GM21515 (cell line): ENCODE results near the gene TNFRSF25.

Source experiments
- ATAC-seq: cut with Tn5 transposase; IDR thresholded peaks from one replicate; pipeline ENCODE4 v1.9.1; 2021; ENCODE audit not compliant: unreplicated experiment

Gene TNFRSF25, protein sequence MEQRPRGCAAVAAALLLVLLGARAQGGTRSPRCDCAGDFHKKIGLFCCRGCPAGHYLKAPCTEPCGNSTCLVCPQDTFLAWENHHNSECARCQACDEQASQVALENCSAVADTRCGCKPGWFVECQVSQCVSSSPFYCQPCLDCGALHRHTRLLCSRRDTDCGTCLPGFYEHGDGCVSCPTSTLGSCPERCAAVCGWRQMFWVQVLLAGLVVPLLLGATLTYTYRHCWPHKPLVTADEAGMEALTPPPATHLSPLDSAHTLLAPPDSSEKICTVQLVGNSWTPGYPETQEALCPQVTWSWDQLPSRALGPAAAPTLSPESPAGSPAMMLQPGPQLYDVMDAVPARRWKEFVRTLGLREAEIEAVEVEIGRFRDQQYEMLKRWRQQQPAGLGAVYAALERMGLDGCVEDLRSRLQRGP

DNA sequence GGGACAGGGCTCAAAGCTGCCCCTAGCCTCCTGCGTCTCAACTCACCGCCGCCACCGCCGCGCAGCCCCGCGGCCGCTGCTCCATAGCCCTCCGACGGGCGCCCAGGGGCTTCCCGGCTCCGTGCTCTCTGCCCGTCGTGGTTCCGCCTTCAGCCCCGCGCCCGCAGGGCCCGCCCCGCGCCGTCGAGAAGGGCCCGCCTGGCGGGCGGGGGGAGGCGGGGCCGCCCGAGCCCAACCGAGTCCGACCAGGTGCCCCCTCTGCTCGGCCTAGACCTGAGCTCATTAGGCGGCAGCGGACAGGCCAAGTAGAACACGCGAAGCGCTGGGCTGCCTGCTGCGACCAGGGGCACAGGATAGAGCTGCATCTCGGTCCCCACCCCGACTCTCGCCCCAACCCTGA is at the start of gene TNFRSF25:
Gene TNFRSF25, minus strand, starts transcription at position 151 of the 400 bp plus-strand sequence. Its CDS starts 66 bp downstream, at position 85.
- ATAC-seq: no peak

GRCh38 chr1:6515771-6516170 is 49.8 kb upstream of the TNFRSF25 start:
- ATAC-seq: no peak

- no peak for ATAC-seq
These were observed 47.4 kb upstream of the TNFRSF25 start for GRCh38 chr1:6513320-6513801.

DNA sequence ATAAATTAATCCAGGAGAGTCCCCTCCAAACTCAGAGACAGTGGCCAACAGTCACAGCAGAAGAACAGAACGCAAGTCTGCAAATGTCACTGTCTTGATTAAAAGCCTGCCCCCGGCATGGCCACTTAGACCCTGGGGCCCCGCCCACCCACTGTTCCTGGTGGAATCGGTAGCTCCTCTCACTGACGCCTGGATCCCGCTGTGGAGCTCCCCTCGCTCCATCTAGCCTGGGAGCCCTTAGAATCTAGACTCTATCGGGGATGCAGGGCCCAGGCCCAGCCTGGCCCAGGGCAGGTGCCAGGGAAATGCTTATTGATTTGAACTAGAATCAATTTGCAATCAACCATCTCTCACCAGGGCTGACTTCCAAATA is 46.9 kb upstream of the TNFRSF25 start:
- no peak for ATAC-seq

GRCh38 chr1:6512245-6512907 is 46.4 kb upstream of the TNFRSF25 start:
- no peak for ATAC-seq

GRCh38 chr1:6511561-6512244 is 45.7 kb upstream of the TNFRSF25 start:
- no peak for ATAC-seq

DNA sequence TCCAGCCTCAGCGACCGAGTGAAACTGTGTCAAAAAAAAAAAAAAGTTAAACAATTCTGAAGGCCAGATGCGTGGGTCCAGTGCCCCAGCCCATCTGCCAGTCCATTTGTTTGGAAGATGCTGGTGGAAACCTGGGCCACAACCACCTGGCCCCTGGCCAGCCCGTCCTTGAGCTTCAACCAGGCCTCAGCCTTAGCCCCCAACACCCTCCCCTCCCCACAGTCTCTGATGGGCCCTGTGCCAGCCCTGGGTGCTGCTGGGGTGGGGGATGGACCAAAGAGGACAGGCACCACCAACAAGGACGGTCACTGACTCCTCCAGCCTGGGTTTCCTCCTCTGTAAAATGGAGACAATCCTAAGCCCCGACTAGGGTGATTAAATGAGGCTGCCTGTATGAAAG is 45.1 kb upstream of the TNFRSF25 start:
- no peak for ATAC-seq

GRCh38 chr1:6510493-6510892 is 44.5 kb upstream of the TNFRSF25 start:
- no peak for ATAC-seq

DNA sequence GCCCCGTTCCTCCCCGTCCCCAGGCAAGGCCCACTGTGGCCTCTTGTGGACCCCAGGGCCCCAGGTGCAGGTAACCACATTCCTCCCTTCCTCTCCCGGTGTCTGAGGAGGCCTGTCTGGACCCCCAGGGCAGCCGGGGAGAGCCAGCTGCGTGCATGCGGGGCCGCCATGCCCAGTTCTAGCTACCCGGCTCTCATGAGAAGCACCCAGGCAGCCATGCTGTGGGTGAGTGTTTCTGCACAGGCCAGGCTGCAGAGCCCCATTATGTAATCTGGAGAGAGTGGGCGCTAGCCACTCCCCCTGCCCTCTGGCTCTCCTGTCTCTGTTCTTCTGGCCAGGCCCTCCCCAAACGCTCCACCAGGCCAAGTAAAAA is 43.9 kb upstream of the TNFRSF25 start:
- no peak for ATAC-seq

DNA sequence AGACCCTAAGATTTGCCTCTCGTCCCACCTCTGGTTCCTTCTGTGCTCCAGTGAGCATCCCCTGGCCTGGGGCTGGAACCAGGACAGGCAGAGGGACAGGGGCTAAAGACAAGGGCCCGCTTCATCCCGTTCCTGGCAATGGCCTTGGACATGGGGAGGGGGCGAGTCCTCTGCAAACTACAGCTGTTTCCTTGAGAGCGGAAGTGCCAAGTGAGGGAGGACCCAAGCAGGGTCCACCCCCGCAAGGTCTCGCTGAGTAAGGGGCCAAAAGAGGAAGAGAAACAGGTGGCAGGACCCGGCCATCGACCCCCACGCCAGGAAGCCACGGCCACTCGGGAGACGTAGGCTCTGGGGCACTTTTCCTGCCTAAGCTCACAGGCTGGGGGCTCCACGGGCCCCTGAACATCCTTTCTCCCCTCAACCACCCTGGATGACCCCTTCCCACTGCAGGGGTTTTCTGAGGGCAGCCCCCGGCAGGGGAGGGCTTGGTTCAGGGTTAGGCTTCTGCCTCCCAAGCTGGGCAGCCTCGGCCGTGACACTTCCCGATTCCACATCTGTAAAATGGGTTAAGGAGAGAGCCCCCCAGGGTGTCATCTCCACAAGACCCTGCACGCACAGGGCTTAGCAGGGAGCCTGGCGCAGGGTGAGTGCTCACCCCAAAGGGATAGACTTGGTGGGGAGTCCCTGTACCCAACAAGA is 43.4 kb upstream of the TNFRSF25 start:
- no peak for ATAC-seq

- ATAC-seq: no peak
These were observed 42.8 kb upstream of the TNFRSF25 start for GRCh38 chr1:6508816-6509189.

DNA sequence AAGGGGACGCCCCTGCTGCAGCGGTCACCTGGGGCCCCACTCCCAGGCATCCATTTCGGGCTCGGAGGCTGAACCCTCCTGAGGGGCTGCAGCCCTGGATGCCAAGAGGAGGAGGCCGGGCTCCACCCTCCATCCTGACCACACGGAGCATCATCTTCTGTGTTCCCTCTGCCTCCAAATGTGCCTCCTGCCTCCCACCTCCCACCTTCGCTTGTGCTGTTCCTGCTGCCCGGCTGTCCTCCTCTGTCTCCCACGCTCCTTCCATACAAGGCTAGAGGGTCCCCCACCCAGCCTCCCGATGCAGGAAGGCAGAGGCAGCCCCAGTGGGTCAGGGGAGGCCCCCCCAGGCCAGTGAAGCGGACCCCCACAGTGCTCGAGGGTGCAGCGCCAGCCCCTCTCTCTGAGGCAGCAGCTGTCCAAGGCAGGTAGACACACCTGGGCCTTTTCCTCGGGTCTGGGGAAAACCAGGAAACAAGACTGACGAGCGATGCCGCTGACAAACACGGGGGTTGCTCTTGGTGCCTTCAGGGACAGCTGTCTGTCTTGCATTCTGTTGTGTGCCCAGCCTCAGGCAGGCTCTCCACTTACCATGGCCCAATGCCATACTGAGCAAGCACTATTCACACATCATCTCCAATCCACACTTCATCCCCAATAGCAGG is 42.3 kb upstream of the TNFRSF25 start:
- ATAC-seq: no peak

DNA sequence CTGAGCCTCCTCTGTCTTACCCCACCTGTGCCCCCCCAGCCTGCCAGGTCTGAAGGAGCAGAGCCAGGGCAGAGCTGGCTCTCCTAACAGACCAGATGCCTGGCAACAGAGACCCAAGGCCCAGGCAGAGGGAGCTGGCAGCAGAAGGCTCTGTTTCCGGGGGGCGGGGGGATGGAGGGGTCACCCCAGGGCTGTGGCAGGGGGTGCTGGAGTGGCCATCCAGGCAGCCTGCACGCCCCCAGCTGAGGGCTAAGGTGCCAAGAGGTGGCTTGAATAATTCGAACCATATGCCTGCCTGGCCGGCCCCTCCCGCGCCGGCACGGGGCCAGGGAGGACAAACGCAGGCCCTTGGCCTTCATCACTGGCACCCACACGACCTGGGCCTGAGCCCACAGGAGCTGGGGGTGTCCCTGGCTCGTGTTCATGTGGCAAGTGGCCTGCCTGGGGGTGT is 41.5 kb upstream of the TNFRSF25 start:
- no peak for ATAC-seq

DNA sequence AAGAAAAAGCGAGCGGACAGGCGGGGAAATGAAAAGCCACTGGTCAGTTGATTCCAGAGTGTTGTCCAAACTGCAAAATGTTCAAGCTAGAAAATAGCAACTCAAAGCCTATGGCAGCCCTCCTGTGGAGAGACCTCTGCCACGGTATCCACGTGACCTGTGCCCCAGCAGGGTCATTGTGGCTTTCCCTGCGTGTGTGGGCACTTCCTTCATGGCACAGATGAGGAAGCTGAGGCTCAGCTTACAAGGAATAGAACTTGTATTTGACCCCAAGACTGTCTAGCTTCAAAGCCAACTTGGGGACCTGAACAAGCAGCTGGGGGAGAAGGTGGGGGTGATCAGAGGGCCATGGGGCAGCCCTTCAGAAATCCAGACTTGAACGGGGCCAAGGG is 41.1 kb upstream of the TNFRSF25 start:
- no peak for ATAC-seq

GRCh38 chr1:6506210-6507036 is 40.5 kb upstream of the TNFRSF25 start:
- ATAC-seq: no peak

DNA sequence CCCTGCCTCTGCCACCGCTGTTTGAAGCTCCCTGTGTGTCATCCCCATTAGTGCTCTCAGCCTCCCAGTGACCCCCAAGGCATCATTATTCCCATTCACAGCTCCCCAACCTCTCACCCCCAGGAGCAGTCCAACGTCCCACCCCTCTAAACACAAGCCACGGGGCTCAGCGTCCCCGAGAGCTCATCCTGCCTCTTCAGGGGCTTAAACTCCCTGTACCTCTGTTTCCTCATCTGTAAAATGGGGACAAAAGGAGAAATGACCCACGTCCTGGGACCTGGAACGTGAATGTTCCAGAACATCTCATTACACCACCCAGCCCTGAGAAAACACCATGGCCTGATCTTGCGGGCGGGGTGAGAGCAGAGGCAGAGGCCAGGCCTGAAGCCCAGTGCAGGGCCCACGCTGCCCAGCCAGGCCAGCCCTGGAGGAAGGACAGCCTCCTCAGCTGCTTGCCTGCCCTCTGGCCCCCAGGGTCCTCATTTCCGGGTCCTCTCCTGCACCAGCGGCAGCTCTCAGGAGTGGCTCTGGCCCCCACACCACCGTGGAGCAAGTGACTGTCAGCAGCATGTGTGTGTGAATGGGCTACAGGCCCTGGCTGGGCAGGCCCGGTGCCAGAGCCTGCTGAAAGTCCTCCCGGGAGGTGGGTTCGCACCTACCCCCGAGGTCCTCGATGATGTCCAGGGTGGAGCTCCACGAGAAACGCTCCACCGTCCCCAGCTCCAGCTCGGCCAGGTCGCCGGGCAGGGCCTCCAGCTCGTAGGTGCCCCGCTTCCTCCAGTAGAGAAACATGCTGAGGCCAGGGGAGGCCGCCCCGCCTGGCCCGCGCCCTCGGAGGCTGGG is 39.6 kb upstream of the TNFRSF25 start:
- no peak for ATAC-seq

DNA sequence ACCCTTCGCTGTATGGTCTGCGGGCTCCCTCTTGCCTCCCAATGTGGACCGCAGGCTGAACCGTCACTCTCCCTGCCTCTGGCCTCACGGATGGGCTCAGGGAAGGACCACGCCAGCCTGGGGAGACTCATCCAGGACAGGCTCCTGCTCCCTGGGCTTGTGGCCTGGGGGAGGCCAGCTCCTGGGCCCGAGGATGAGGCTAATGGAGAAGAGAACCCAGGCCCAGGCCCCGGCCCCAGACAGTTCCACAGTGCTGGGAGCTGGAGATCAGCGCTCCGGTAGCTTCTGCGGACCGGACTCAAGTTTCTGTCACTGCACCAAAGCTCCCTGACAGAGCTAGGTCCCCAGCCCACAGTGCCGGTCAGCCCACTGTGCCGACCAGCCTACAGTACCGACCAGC is 38.9 kb upstream of the TNFRSF25 start:
- no peak for ATAC-seq

DNA sequence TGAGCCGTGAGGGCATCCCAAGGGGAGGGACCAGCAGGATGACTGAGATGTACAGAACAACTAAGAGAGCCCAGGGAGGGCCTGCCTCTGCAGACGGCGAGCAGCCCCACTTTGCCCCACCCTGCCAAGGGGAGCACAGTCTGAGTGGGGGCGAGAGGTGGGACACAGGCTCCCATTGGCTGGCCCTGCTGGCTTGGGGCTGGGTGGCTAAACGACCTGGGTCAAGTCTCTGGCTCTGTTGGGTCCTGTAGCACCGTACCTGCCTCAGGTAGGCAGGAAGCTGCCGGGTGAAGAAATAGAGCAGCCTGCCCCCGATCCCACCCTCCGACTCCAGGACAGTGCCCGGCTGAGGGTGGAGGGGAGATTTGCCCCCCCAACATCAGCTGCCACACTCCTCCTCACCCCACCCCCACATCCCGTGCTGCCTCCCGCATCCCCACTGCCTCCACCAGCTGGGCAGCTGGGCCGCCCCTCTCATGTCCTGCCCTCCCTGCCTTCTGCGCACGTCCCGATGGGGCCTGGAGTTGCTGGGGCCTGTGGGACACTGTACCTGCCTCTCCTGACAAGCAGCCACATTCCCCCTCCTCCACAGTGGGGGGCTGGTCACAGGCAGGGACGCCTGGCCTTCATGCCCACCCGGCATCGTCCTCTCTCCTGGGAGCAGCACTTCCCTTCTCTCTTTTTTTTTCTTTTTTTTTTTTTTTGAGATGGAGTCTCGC is 38.1 kb upstream of the TNFRSF25 start:
- no peak for ATAC-seq
